Right ventricle myocardium inferior (tissue), 1 donor: ENCODE data around the gene GRAMD1A. TPM values are rescaled to one million over a fixed set of nuclear protein-coding genes. Genes with fewer than 3 reads are reported as not detected.
"Not testable (repeated sequence)": the region's sequence is repeated elsewhere in the genome, so short reads cannot be mapped to it uniquely, and the experiment has no call there.

ENCODE experiments used
- ATAC-seq: fragments of 200-7000 bp; cut with Tn5 transposase; one replicate; pipeline ENCODE4 v1.9.1; 2020; ENCODE audit warnings: mild to moderate bottlenecking, moderate library complexity
- DNase-seq: peaks from one replicate; pipeline ENCODE4 v3.0.0; 2021; ENCODE audit errors: missing footprints
- intact Hi-C: fragments of 100-400 bp; cut with DNase I; formaldehyde crosslinking; loops from one replicate; pipeline ENCODE4 v1.11.0; 2022
- long read RNA-seq: library from polyadenylated mRNA; unstranded; transcript quantifications from one replicate; pipeline ENCODE4 v2.0.0, GENCODE V29; 2021
- total RNA-seq: library from RNA; stranded (reverse); fragmentation: NEBNext Ultra II Directional; extraction: Animal tissue kit (Norgen Biotek cat#: 25700); gene quantifications from one replicate; pipeline ENCODE4 v1.2.1, GENCODE V29; 2021
- donor health status: DM: no; HTN: yes; CAD: no; lungs with severe emphysema.

The GRAMD1A gene
- total RNA-seq, result 25.8 TPM
- long read RNA-seq, partial matches to known transcripts, result 8 of 39 reads
- long read RNA-seq, other reads (novel, unspliced or antisense), result 30 of 39 reads

DNA sequence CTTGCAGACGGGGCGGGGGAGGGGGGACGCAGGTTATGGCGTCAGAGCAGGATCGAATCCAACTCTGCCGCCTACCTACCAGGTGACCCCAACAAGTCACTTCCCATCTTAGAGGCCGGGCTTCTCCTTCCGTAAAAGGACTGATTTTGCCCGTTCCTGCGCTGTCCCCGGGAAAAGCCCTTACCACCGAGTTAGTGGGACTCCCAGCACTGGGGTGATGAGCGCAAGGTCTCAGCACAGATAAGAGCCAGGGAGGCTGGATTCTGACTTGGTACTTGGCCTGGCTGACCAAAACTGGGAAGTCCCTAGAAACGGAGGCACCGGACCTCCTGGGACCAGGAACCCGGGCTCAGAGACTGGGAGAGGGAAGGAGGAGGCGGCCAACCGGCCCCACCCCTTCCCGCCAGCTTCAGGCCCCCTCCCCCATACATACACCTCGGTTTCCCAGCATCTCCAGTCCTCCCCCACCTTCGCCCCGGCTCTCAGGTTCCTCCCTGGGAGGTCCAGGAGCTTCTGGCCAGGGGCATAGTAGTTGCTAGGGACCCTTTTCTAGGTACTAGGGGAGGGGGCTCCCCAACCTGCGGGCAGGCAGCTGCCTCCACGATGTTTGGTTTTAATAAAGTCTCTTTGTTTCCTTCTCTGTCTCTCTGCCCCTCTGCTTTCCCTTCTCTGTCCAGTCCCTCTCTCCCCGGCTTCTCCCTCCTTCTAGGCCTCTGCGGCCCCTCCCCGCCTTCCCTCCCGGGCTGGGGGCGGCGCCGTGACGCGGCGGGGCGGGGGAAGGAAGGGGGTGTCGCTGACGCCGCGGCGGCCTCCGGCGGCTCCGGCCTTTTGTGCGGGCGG, at the start of gene GRAMD1A:
TSS of gene GRAMD1A (plus strand) at position 826 of the 840 bp plus-strand sequence. CDS start 156 bp downstream, outside the sequence.
- intact Hi-C loops, result no loop called here
- peak; percentile 96 for ATAC-seq
- DNase-seq, result peak; percentile 96

DNA sequence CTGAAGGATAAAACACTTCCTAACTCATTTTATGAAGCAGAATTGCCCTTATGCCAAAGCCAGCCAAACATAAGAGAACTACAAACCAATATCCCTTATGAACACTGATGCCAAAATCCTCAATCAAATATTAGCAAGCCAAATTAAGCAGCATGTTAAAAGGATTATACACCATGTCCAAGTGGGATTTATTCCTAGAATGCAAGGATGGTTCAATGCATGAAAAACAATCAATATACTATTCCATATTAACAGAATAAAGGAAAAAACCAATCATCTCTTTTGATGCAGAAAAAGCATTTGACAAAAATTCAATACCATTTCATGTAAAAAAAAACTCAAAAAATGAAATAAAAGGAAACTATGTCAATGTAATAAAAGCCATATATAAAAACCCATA, 47.0 kb upstream of the GRAMD1A start:
- intact Hi-C loops, result no loop called here
- ATAC-seq (no peak), DNase-seq (no peak)

DNA sequence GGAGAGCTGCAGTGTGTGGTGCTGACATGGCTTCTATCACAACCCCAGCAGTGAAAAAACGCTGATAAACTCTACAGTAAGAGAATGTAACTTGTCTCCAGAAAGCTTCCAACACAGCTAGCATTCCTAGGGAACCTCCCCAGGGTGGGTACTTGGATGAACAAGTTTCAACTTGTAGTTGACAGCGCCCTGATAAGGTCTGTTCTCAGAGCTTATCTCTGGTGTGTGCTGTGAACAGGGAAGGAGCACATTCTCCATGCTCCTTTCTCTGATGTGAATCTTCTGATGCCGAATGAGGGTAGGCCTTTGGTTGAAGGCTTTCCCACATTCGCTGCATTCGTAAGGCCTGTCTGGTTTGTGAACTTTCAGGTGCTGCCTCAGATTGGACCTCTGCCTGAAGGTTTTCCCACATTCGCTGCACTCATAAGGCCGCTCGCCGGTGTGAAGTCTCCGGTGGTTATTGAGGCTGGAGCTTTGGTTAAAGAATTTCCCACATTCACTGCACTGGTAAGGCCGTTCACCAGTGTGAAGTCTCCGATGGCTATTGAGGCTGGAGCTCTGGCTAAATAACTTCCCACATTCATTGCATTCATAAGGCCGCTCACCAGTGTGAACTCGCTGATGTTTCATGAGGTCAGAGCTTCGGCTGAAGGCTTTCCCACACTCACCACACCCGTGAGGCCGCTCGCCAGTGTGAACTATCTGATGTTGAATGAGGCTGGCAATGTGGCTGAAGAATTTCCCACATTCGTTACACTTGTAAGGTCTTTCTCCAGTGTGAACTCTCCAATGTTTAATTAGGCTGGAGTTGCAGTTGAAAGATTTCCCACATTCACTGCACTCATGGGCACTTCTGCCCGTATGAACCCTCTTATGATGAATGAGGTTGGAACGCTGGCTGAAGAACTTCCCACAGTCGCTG, 42.0 kb upstream of the GRAMD1A start:
- intact Hi-C loops, result no loop called here
- ATAC-seq, result no peak
- no peak for DNase-seq

DNA sequence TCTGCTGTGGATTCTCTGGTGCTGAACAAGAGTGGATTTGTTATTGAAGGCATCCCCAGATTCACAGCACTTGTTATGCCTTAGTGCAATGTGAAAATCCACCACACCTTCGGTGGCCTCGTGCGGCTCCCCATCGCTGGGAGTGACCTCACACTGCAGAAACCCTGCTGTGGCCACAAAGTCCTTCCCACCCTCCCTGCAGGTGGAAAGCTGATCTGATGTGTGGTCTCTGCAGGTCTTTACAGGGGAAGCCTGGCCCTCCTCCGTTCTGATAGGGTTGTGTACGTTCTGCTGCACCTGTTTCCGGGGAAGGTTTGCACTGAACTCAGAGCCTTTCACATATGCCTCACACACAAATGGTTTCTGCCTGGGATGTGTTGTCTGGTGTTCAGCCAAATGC, 41.1 kb upstream of the GRAMD1A start:
- ATAC-seq (no peak), DNase-seq (no peak)
- intact Hi-C loops, result no loop called here

DNA sequence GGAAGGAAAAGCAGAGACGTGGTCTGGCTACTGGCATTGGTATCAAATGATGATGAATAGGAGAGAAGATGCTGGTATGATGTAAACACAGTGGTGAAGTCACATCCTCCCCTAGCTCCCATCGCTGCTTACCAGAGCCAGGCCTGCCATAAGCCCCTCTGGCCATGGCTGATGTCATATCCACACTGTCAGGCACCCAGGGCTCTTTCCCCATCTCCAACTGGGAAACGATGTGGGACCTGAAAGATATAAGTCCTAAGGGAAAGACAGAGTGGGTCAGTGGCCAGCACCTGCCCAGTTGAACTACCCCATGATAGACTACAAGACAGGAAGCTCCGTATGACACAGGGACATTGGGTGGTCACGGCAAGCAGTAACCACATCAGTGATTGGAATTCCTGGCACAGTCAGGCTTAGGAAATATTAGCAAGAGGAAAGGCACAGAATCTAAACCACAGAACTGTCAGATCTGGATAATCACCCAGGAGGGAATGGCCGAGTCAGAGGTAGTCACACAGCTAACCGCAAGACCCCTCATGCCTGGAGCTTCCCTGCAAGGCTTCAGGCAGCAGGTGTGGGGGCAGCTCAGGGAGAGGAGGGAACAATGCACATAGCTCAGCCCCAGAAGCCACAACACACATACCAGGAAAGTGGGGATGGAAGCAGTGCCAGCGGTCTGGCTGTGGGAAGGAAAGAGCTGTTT, 39.9 kb upstream of the GRAMD1A start:
- DNase-seq (no peak), ATAC-seq (no peak)
- intact Hi-C loops, result loop anchor here (5.0 kb wide), 1 partner anchor 123 kb away; no protein-coding TSS in a partner anchor

DNA sequence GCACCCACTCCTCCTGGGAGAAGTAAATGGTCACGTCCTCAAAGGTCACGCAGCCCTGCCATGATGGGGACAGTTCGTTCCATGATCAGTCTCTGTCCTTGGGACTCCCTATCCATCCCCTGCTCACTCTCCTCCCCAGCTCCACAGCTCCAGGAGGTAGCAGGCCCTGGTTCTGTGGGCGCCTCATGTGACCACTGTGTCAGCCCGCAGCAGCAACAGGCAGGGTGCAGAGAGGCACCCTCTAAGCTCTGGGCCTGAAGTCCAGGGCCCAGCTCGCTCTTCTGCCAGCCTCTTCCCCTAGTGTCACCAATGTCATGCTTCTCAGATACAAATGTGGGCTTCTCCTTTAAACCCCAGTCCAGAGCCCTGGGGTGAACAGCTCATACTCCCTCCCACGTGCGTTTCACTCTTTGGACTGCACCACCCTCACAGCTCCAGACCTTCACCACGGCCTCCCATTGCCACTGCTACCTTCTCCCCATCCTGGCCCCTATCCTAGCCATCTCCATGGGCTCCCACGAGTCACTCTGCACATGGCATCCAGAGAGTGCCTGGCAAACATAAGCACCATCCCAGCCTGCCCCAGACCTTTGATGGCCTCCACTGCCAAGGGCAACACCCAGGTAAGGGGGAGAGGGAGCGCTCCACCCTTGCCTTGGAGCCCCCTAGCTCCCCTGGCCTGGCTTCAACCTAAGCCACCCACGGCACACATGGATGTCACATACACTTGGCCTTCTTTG, 39.0 kb upstream of the GRAMD1A start:
- intact Hi-C loops, result loop anchor here (5.0 kb wide), 1 partner anchor 124 kb away; no protein-coding TSS in a partner anchor
- no peak for DNase-seq
- ATAC-seq, result no peak

DNA sequence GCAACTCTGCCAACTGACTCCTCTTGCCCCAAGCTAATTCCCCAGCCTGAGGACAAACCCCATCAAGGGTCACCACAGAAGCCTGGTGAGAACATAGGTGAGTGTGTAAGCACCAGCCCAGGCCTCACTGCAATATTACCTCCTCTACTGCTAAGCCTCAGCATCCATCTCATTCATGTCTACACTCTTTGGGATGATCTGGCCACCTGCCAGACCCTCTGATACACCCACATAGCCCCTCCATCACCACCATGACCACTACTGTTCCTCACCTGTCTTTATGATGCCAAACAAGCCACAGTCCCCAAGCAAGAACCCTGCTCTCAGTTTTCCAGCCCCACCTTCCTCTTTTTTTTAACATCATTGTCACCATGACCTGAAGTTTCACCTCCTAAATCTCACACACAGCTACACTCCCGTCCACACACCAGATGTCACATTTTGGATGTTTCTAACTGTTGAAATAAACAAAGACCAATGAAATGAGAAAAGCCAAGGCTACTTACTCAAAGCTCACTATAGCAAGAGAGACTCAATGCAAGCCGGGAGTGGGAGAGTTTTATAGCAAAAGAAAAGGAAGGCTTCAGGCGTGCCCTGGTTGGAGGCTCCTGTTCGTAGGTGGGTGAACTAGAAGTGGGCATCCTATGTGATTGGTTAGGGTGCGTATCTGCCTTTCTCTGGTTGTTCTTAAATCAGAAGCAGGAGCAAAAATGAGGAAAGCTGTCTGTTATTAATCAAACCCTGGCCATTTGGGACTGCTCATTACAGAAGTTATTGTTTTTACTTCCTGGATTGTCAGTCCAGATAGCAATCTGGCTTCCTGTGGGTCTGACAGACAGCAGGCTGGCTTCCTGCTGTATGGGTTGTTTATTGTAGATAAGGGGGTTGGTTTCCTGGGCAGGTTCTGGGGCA, 38.1 kb upstream of the GRAMD1A start:
- DNase-seq (no peak), ATAC-seq (no peak)
- intact Hi-C loops, result loop anchor here (5.0 kb wide), 1 partner anchor 125 kb away; no protein-coding TSS in a partner anchor

DNA sequence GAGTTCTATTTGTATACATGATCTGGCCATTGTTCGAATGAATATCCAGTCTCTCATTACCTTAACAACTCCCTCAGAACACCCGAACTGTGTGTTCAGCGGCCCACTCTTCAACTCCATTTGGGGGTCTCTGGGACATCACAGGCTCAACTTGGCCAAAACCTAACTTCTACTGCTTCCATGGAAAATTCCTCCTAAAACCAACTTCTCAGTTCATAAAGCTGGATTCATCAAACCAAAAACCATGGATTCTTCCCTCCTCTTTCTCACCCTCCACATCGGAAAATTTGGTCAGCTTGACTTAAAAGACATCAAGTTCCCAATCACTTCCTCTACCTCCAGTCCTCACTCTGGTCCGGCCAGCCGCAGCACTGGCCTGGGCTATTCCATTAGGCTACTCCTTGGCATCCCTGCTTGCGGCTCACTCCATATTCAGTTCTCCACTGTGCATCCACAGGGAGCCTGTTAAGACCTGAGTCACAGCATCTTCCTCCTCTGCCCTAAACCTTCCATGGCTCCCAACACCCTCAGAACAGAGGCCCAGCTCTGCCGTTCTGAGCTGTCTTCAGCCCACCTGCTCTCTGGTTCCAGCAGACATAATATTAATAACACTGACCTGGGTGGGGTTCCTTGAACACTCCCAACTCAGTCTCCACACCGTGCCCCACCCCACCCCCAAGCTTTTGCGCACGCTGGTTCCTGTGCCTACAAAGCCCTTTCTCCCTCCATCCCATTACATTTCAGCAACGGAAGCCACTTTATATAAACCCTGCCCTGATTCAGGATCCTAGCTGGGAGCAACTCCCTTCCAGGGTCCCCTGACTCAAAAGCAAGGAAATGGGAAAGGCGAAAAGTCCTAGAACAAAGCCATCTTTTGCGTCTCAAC, 37.2 kb upstream of the GRAMD1A start:
- DNase-seq (no peak), ATAC-seq (no peak)
- intact Hi-C loops, result loop anchor here (5.0 kb wide), 1 partner anchor 126 kb away; no protein-coding TSS in a partner anchor

DNA sequence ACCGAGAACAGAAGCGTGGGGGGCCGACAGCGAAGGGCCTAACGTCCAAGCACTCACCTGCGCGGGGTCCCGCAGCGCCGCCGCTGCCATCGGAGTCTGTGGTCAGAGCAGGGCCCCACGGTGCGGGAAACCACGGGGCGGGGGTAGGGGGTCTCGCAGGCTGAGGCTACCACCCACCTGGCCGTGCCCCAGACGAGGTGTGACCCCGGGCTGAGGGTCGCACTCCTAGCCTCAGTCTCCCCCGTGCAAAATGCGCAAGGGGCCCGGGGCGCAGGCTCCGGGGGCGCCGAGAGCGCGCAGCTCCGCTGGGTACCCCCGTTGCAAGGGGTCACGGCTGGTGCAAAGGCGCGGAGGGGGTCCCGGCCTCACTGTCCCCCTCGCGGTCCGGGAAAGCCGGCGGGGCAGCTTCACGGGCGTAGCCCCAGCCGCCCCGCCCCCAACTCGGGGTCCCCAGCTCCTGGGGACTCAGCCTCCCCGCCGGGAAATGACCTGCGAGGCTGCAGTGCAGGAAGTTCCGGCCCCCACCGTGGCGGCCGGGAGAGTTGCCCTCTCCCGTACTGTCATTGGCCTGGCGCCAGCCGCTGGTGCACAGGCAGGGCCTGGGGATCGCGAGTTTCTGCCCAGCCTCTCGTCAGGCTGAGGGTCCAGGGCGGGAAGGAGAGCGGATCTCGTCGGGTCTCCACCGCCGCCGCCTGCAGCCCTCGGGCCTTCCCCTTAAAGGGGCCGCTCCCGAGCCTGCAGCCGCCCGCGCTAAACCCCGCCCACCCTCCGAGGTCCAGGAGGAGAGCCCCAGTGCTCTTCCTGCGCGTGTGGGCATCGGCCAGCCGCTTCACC, 36.3 kb upstream of the GRAMD1A start, which contains the start of gene ZNF792:
TSS of gene ZNF792 (minus strand) at position 657 of the 834 bp plus-strand sequence. CDS start at position 90, 567 bp downstream.
- intact Hi-C loops, result loop anchor here (5.0 kb wide), 1 partner anchor 126 kb away; no protein-coding TSS in a partner anchor
- ATAC-seq (peak; percentile 88), DNase-seq (peak; percentile 83)

DNA sequence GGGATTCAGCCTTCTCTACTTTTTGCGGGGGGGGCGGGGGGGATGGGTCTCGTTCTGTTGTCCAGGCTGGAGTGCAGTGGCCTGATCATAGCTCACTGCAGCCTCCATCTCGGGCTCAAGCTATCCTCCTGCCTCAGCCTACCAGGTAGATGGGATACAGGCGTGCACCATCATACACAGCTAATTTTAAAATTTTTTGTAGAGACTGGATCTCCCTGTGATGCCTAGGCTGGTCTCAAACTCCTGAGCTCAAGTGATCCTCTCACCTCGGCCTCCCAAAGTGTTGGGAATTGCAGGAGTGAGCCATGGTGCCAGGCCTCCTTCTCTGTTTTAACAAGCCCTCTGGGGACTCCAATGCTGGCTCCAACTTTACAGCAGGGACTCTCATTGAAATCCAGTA, 35.5 kb upstream of the GRAMD1A start:
- no peak for DNase-seq
- ATAC-seq, result no peak
- intact Hi-C loops, result loop anchor here (5.0 kb wide), 1 partner anchor 127 kb away; no protein-coding TSS in a partner anchor

DNA sequence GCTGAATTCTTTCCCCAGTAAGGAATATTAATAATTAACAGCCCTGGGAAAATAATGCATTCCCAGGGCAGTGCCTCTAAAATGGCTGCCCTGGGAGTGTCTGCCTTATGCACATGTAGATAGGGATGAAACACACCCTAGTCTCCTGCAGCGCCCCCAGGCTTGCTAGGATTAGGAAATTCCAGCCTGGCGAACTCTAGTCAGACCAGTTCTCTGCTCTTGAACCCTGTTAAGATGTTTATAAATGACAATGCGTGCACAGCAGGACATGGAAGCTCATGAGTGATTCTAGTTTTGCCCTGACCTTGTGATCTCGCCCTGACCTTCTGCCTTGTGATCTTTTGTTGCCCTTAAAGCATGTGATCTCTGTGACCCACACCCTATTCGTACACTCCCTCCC, 34.6 kb upstream of the GRAMD1A start:
- intact Hi-C loops, DNase-seq, ATAC-seq: not testable (repeated sequence)

DNA sequence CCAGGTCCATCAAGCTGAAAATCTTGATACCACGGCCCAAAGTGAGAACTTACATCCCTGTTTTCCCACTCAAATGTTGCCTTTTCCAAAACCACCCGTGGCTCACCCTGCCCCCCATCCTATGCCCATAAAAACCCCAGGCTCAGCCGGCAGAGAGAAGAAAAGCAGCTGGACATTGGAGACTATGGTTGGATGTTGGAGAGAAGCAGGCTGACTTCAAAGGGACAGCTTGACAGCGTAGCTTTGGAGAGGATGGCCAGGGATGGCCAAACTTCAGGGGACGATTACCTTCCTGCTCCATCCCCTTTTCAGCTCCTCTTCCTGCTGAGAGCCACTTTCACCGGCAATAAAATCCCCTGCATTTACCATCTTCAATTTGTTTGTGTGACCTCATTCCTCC, 32.6 kb upstream of the GRAMD1A start:
- intact Hi-C loops, result no loop called here
- no peak for ATAC-seq
- DNase-seq, result no peak

DNA sequence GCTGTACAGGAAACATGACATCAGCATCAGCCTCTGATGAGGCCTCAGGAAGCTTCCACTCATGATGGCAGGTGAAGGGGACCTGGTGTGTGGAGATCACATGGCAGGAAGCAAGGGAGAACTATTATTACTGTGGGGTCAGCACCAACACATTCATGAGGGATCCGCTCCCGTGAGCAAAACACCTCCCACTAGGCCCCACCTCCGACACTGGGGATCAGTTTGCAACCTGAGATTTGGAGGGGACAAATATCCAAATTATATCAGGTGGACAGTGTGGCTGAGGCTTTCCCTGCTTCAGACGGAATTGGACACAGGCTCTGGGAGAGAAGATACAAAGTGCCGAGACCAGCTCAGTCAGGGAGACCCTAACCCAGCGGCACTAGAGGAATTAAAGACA, 30.4 kb upstream of the GRAMD1A start:
- DNase-seq, result no peak
- no peak for ATAC-seq

DNA sequence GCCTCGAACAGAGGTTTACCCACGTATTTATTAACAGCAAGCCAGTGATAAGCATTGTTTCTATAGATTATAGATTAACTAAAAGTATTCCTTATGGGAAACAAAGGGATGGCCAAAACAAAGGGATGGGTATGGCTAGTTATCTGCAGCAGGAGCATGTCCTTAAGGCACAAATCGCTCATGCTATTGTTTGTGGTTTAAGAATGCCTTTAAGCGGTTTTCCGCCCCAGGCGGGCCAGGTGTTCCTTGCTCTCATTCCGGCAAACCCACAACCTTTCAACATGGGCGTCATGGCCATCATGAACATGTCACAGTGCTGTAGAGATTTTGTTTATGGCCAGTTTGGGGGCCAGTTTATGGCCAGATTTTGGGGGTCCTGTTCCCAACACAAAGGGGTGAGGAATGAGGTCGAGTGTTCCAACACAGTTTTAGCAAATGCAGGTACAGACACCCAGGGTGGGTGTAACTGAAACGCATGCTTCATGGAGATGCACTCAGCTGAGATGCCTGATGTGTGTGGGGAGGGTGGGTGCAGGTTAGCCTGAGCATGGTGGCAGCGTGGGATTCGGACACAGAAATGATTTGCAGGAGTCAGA, 29.8 kb upstream of the GRAMD1A start:
- intact Hi-C loops, ATAC-seq, DNase-seq: not testable (repeated sequence)

More for the DNA sequence above, 30.4 kb upstream of the GRAMD1A start:
- intact Hi-C loops, result no loop called here
